Activated CD8-positive, alpha-beta memory T cell treated with anti-CD3 and anti-CD28 coated beads for 48 hours (primary cell): ENCODE results near the gene POLR2H.
"Not testable (repeated sequence)": the region's sequence is repeated elsewhere in the genome, so short reads cannot be mapped to it uniquely, and the experiment has no call there.

Experiments
- DNase-seq, 3 experiments: peaks; one replicate each; pipeline ENCODE4 v3.0.0-alpha.2; 2020; ENCODE audit warnings: low read depth in 2 of 3, low spot score in 2 of 3

Gene POLR2H

DNA sequence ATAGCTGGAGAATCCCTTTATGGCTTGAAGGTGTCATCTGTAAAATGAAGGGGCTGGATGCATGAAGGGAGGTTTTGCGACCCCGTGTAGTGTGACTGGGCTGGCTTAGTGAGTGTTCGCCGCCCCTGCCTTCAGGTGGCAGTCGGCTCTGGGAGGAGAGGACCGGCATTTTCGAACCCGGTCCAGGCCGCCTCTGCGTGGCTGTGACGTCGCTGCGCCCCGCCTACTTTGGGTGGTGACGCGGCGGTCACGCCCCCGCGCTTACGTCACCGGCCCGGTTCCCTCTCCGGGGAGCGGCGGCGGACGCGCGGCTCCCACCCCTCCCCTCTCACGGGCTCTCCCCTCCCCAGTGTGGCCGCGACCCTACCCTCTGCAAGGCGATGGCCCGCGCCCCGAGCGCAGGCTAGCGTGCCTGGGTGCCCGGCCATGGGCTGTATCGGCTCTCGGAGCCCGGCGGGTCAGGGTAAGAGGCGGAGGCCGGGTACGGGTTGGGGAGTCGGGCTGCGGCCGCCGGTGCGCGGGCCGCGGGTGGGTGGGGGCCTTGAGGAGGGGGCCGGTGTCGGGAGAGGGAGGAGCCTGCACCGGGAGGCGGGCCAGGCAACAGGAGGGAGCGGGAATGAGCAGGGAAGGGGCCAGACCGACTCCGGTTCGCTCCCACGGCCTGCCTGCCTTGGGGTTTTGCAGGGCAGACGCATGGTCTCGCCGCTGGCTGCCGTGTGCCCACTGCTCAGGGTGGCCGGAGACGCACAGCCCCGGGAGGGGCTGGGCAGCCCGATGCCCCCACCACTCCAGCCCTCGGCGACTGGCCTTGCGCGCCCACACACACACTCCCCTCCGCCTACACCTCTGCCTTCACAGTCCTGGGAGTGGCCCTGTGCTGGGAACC is 25.6 kb upstream of the POLR2H start:
- peak; percentile 75 to 91 (median 87) for DNase-seq

DNA sequence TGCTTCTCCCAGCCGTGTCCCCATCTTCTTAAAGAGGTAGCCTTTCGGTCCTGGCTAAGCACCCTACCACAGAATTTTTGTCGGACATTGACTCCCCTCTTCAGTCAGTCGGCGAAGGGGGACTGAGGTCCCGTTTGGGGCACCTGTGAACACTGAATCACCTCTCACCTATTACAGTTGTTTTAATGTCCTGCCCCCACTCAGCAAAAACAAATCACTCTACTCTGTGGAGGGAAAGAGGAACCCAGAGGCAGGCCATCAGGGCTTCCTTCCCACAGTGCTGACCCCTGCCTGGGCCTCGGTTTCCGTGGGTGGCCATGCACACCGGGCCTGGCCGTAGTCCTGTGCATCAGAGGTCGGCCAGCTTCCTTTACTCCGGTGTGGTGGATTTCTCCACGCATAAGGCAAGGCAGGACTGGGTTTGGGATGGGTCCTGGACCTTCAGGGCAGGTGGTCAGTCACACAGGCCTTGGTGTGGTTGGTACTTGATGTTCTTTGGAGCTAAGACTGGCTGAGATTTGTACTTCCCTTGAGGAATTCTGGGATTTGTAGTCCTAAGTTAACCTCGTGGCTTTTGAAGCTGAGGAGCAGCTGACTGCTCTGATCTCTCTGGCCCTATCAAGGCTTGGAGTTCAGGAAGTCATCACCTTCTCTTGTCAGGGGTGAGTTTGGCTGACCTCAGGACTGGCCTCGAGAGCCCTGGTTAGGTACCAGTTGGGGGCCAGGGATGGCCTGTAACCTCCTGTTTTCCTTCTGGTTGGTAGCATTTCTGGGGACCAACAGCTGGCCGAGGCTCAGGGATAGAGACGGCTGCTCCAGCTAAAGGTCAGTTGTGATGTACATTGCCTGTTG is 24.7 kb upstream of the POLR2H start:
- DNase-seq: no peak

DNA sequence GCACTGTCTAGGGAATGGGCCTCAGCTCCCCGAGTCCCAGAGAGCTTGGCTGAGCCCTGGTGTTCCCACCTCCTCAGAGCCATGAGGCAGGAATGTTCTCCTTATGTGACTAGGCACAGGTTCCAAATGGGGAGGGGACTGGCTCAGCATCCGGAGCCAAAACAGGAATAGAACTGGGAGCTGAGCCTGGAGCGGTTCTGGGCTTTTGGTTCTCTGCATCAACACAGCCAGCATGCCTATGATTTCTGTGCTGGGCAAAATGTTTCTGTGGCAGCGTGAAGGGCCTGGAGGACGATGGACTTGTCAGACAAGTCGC is 24.2 kb upstream of the POLR2H start, which contains the start of gene FAM131A:
FAM131A (plus strand) TSS at position 202 of the 316 bp plus-strand sequence; CDS start at position 233, 31 bp downstream.
- no peak for DNase-seq

DNA sequence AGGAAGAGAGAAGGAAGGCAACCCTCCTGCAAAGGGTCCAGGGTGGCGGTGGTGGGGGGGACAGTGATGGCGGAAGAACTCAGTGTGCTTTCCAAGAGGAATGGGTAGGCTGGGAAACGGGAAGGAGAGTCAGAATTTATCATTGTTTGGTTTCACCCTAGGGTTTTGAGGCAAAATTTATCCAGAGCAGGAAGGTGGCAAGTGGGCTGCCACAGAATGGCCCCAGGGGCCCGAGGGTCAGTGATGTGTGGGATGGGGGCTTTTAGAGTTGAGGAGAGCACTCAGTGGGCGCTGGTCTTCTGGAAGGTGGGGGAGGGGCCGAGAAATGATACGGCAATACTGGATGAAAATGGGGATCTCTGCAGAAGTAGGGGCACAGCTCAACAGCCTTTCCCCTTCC is 23.5 kb upstream of the POLR2H start:
- no peak for DNase-seq

DNA sequence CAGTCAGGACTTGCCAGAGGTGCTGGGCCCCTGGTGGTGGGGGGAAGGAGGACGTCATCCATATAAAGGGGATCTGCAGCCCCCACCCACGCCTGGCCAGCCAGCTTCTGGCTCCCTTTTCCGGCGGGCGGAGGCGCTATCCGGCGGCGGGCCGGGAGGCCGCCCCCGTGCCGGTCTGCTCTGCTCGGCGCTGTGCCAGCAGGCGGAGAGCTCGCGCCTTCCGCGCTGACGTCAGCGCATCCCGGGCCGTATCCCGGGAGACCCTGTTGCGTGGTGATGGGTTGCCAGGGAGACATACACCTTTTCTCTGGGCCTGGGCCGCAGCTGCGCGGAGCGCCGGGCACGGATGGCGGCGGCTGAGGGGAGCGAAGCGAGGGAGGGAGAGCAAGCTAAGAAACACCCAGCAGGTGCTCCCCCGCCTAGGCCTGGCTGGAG is 23.0 kb upstream of the POLR2H start:
- DNase-seq: no peak

DNA sequence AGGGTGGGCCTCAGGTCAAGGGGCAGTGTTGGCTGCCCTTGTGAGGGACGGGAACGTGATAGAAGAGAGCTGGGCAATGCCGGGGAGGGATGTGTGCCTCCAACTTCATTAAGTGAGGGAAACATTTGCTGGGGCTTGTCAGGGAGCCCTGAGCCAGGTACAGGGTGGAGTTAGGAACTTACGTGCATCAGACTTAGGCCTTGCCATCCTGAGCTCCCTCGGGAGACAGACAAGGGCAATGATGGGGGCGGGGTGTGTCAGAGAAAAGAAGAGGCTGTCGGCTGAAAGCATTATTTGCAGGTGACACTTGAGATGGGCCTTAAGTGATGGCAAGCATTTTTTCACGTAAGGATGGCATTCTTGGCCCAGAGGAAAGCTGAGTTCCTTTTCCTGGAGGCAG is 22.5 kb upstream of the POLR2H start:
- DNase-seq: no peak

DNA sequence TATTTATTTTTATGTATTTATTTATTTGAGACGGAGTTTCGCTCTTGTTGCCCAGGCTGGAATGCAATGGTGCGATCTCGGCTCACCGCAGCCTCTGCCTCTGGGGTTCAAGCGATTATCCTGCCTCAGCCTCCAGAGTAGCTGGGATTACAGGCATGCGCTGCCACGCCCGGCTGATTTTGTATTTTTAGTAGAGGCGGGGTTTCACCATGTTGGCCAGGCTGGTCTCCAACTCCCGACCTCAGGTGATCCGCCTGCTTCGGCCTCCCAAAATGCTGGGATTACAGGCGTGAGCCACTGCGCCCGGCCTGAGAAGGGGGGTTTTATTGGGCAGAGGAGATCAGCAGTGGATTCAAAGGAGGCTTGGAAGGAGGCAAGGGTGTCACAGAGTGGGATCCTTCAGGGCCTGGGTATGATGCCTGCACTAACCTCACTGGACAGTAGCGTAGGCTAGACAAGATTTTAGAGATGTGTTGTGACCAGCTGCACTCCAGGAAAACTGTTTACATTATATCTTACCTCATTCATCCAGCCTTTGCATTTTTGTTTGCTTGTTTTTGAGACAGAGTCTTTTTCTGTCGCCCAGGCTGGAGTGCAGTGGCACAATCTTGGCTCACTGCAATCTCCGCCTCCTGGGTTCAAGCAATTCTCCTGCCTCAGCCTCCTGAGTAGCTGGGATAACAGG is 21.9 kb upstream of the POLR2H start:
- DNase-seq: not testable (repeated sequence)

DNA sequence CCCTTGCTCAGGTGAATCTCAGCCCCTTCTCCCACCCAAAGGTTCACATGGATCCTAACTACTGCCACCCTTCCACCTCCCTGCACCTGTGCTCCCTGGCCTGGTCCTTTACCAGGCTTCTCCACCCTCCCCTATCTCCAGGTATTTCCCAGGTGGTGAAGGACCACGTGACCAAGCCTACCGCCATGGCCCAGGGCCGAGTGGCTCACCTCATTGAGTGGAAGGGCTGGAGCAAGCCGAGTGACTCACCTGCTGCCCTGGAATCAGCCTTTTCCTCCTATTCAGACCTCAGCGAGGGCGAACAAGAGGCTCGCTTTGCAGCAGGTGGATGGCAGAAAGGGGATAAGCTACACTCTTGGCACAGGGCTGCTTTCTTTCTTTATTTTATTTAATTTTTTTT is 19.6 kb upstream of the POLR2H start:
- no peak for DNase-seq

DNA sequence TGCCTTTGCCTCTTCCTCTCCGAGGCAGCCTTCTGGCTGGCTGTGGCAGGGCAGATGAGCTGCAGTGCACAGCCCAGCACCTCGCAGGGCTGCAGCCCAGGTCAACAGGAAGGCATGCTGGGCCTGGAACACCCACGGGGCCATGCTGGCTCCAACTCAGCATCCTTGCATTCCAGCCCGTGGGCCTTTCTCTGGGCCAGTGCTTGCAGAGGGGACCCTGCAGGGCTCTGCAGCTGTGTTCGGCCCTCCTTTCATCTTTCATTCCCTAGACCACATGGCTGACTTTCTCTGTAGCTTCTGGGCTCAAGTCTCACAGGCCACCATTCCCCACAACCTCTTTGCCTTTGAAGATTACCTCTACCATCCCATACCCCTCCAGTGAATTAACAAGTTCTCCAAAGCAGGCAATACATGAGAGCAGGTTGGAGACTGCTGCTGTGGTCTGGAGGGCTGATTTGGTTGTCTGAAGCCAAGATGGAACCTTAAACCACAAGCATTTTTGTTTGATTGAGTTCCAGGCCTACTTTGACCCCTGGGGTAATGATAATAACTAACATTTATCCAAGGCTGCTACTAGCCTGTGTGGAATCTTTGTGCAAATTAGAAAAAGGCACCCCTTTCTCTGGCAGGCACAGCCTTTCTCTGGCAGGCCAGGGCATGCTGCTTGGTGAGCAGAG is 18.2 kb upstream of the POLR2H start:
- no peak for DNase-seq

DNA sequence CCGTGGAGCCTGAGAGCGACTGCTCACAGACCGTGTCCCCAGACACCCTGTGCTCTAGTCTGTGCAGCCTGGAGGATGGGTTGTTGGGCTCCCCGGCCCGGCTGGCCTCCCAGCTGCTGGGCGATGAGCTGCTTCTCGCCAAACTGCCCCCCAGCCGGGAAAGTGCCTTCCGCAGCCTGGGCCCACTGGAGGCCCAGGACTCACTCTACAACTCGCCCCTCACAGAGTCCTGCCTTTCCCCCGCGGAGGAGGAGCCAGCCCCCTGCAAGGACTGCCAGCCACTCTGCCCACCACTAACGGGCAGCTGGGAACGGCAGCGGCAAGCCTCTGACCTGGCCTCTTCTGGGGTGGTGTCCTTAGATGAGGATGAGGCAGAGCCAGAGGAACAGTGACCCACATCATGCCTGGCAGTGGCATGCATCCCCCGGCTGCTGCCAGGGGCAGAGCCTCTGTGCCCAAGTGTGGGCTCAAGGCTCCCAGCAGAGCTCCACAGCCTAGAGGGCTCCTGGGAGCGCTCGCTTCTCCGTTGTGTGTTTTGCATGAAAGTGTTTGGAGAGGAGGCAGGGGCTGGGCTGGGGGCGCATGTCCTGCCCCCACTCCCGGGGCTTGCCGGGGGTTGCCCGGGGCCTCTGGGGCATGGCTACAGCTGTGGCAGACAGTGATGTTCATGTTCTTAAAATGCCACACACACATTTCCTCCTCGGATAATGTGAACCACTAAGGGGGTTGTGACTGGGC is 16.8 kb upstream of the POLR2H start:
- DNase-seq: no peak

DNA sequence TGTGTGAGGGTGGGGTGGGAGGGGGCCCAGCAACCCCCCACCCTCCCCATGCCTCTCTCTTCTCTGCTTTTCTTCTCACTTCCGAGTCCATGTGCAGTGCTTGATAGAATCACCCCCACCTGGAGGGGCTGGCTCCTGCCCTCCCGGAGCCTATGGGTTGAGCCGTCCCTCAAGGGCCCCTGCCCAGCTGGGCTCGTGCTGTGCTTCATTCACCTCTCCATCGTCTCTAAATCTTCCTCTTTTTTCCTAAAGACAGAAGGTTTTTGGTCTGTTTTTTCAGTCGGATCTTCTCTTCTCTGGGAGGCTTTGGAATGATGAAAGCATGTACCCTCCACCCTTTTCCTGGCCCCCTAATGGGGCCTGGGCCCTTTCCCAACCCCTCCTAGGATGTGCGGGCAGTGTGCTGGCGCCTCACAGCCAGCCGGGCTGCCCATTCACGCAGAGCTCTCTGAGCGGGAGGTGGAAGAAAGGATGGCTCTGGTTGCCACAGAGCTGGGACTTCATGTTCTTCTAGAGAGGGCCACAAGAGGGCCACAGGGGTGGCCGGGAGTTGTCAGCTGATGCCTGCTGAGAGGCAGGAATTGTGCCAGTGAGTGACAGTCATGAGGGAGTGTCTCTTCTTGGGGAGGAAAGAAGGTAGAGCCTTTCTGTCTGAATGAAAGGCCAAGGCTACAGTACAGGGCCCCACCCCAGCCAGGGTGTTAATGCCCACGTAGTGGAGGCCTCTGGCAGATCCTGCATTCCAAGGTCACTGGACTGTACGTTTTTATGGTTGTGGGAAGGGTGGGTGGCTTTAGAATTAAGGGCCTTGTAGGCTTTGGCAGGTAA is 16.0 kb upstream of the POLR2H start:
- DNase-seq: no peak

DNA sequence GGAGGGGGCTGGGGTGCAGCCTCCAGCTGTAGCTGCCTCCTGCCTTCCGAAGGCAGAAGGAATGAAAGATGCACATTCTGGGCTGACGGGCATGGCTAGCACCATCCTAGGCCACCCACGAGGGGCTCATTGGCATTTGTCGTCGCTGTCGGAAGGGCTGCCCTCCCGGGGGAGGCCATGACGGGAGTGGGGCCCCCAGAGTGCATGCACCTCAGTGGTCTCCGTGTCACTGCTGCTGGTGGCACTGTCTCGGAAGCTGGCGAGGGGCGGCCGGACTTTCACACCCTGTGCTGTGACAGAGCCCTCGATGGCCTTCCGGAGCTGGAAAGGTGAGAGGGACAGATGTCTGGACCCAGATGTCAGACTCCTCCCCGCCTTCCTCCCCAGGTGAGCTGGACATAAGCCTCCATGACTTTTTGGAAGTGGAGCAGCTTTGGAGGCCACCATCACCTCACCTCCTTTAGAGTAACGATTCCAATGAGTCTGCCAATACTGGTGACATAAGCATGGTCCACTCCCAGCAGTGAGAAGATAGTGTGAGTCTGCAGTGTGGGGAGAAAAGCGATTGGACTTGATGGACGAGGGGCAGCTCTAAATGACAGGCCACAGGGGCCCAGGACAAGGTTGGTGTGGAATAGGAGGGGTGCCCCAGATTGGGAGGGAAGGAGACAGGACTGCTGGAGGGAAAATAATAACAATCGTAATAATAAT is 14.9 kb upstream of the POLR2H start:
- no peak for DNase-seq

DNA sequence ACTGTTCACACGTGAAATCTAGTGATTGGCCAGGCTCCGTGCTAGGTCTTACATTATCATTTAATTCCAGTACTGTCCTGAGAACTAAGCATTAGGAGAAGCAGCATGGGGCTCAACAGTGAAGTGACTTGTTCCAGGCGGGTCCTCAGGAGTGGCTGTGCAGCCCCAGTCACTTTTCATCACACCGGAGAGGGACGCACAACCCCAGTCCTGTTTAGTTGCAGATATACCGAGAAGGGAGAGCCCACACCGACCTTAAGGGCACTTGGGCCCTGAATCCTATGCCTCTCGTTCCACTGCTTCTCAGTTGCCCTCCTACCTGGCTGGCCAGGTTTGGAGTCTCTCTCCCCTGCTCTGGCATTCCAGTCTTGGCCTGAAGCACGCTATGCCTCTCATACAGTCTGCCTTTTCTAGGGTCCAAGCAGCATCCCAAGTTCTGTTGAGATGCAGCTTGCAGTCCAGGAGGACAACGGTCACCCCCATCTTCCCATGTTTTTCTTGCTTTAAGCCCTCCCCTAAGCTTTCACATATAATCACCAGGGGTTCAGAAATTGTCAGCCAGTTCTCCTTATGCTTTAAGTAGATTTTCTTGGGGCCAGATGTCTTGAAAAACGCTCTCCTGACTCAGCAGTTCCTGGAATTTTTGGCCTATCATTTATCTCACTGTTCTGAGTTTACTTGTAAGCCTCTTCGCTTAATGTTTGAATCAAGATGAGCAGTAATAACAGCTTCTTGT is 14.0 kb upstream of the POLR2H start:
- DNase-seq: no peak

DNA sequence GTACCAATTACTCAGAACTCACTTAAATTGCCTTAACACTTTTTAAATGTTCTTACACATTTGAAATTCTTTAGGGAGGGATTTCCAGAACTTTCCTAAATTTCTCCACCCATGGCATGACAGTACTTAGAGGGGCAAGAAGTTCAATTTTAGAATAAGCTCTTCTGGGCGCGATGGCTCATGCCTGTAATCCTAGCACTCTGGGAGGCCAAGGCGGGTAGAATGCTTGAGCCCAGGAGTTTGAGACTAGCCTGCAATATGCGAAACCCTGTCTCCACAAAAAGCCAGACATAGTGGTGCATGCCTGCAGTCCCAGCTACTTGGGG is 13.5 kb upstream of the POLR2H start:
- no peak for DNase-seq

DNA sequence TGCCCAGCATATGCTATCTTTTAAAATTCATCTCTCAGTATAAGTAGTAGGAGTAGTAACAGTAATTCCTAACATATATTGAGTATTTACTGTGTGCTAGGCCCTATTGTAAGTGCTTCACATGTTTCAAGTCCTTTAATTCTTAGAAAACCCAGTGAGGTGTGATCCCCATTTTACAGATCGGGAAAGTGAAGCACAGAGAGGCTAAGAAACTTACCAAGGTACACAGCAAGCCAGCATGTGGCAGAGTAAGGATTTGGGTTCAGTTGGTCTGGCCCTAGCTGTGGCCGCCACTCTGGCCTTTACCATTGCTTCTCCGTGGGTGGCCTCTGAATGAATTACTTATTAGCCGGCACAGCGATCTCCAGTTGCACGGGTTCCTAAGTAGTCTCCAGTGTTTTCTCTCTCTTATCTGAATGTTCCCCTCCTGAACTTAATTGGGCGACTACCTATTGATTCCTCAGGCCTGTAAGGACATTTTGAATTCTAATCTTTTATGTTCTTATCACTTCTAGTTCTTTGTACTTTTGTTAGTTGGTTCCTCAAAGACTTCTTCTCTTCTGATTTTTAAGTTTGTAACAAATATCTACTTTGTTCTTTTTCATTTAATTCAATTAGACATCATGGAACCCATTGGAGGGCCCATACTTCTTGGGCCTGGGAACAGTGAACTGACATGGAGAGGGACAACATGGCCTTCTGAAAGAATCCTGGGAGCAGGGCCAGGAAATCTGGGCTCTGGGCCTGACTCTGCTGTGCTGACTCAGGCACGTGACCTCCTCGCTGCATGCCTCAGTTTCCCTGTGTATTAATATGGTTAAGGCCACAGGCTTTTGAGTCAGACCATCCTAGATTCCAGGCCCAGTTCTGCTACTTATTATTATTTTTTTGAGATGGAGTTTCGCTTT is 11.7 kb upstream of the POLR2H start:
- no peak for DNase-seq

DNA sequence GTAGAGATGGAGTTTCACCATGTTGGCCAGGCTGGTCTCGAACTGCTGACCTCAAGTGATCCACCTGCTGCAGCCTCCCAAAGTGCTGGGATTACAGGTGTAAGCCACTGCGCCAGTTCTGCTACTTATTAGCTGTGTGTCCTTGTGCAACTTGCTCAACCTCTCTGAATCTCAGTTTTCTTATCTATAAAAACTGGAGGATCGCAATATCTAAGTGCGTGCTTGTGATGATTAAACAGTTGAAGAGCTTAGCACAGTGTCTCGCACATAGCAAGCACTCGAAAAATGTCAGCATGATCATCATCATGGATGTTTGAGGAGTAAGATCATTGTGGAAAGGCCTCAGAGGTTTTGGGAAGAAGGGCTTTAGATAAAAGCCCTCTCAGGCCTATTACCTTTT is 10.9 kb upstream of the POLR2H start:
- no peak for DNase-seq

DNA sequence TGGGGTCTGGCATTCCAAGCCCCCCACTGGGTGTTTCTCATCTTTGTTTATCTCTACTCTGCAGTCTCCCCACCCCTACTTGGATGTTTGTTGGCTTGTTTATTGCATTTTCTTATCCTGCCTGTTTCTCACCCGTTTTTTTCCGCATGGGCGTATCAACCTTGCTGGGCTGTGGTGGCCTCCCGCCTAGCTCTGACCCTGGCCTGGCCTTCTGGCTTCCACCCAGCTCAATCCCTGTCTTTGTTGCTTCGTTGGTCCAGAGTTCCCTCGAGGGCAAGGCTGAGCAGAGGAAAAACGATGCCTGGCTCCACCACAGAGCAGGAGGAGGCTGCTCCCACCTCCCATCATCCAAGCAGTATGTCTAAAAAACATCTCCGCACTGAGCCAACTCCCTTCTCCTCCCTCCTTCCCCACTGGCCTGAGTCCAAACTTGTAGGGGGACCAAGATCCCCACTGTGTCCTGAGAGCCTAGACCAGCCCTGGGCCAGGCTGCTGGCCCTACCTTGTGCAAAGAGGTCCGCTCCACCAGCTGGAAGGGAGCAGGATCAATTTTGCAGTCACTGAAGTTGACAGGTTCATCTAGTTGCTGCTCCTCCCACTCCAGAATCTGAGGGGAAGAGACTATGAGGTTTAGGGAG is 9.9 kb upstream of the POLR2H start:
- DNase-seq: no peak
